Peyer's patch (tissue), 4 donors: ENCODE data around the gene FAM47E.
"Not testable (repeated sequence)": the region's sequence is repeated elsewhere in the genome, so short reads cannot be mapped to it uniquely, and the experiment has no call there.

ENCODE experiments used
- CTCF ChIP-seq, 6 experiments: fragments of 450-650 bp in 4 of 6; fragments of 200-600 bp in 2 of 6; sonication (generic) in 1 of 6; IDR thresholded peaks; one replicate each; pipeline ENCODE4 v1.5.1; 2017 to 2019; ENCODE audit warnings: antibody characterized with exemption in 6 of 6, mild to moderate bottlenecking in 3 of 6, moderate library complexity in 1 of 6
- POLR2A ChIP-seq, 2 donors: fragments of 450-650 bp; IDR thresholded peaks; one replicate each; pipeline ENCODE4 v1.5.1; 2017; ENCODE audit warnings: antibody characterized with exemption in 2 of 2, mild to moderate bottlenecking in 2 of 2, moderate library complexity in 2 of 2

GRCh38 chr4:76243877-76244276 lies 7.6 kb upstream of the FAM47E start:
- TF ChIP-seq CTCF, POLR2A (IDR thresholded peaks at IDR 0.05): not testable (repeated sequence)
